ENCODE results near the gene DEXI.

GRCh38 chr16:10957771-10958482 is 15.7 kb upstream of the DEXI start:
- TF ChIP-seq POLR2A (IDR thresholded peaks at IDR 0.05) (no peak), EP300 (IDR thresholded peaks at IDR 0.05) (no peak)
- TF ChIP-seq, protein P1, sequence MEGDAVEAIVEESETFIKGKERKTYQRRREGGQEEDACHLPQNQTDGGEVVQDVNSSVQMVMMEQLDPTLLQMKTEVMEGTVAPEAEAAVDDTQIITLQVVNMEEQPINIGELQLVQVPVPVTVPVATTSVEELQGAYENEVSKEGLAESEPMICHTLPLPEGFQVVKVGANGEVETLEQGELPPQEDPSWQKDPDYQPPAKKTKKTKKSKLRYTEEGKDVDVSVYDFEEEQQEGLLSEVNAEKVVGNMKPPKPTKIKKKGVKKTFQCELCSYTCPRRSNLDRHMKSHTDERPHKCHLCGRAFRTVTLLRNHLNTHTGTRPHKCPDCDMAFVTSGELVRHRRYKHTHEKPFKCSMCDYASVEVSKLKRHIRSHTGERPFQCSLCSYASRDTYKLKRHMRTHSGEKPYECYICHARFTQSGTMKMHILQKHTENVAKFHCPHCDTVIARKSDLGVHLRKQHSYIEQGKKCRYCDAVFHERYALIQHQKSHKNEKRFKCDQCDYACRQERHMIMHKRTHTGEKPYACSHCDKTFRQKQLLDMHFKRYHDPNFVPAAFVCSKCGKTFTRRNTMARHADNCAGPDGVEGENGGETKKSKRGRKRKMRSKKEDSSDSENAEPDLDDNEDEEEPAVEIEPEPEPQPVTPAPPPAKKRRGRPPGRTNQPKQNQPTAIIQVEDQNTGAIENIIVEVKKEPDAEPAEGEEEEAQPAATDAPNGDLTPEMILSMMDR (IDR thresholded peaks at IDR 0.05), result no peak
